ENCODE results near the gene MTO1. TPM values are rescaled to one million over a fixed set of nuclear protein-coding genes. Genes with fewer than 3 reads are reported as not detected.
"Not testable (repeated sequence)": the region's sequence is repeated elsewhere in the genome, so short reads cannot be mapped to it uniquely, and the experiment has no call there.

MTO1 gene
- total RNA-seq, 1 experiment from 2014 or later = 31.0 TPM

GRCh38 chr6:73521351-73521985 lies 59.9 kb downstream of the MTO1 start:
- no peak for DNase-seq (ENCODE audit: low spot score)
- in situ Hi-C loops (cut with HindIII; ENCODE audit: low sequenced_read_pairs) = no loop called here

GRCh38 chr6:73523434-73524123 lies 62.0 kb downstream of the MTO1 start:
- in situ Hi-C loops (cut with HindIII; ENCODE audit: low sequenced_read_pairs) = no loop called here
- no peak for DNase-seq (ENCODE audit: low spot score)

GRCh38 chr6:73525546-73526330 lies 64.2 kb downstream of the MTO1 start:
- in situ Hi-C loops (cut with HindIII; ENCODE audit: low sequenced_read_pairs) = no loop called here
- DNase-seq (ENCODE audit: low spot score) = no peak

GRCh38 chr6:73528897-73529296 lies 67.4 kb downstream of the MTO1 start:
- in situ Hi-C loops (cut with HindIII; ENCODE audit: low sequenced_read_pairs) = no loop called here

GRCh38 chr6:73532293-73532692 lies 70.8 kb downstream of the MTO1 start:
- in situ Hi-C loops (cut with HindIII; ENCODE audit: low sequenced_read_pairs) = no loop called here
- no peak for DNase-seq (ENCODE audit: low spot score)

More at GRCh38 chr6:73528897-73529296, 67.4 kb downstream of the MTO1 start:
- no peak for DNase-seq (ENCODE audit: low spot score)

- DNase-seq (ENCODE audit: low spot score) = no peak
These were observed 73.1 kb downstream of the MTO1 start for GRCh38 chr6:73534628-73535027.

GRCh38 chr6:73537677-73538076 lies 76.1 kb downstream of the MTO1 start:
- no peak for DNase-seq (ENCODE audit: low spot score)
- in situ Hi-C loops (cut with HindIII; ENCODE audit: low sequenced_read_pairs) = no loop called here

More at GRCh38 chr6:73534628-73535027, 73.1 kb downstream of the MTO1 start:
- in situ Hi-C loops (cut with HindIII; ENCODE audit: low sequenced_read_pairs) = no loop called here

- in situ Hi-C loops (cut with HindIII; ENCODE audit: low sequenced_read_pairs) = no loop called here
These were observed 76.7 kb downstream of the MTO1 start for GRCh38 chr6:73538116-73538779.

GRCh38 chr6:73542481-73542880 lies 80.9 kb downstream of the MTO1 start:
- DNase-seq (ENCODE audit: low spot score); in situ Hi-C loops (cut with HindIII; ENCODE audit: low sequenced_read_pairs): not testable (repeated sequence)

More at GRCh38 chr6:73538116-73538779, 76.7 kb downstream of the MTO1 start:
- DNase-seq (ENCODE audit: low spot score) = no peak

- in situ Hi-C loops (cut with HindIII; ENCODE audit: low sequenced_read_pairs) = no loop called here
- DNase-seq (ENCODE audit: low spot score) = no peak
These were observed 81.4 kb downstream of the MTO1 start for GRCh38 chr6:73542891-73543290.

GRCh38 chr6:73547036-73547435 lies 85.5 kb downstream of the MTO1 start:
- no peak for DNase-seq (ENCODE audit: low spot score)

GRCh38 chr6:73548458-73549446 lies 87.2 kb downstream of the MTO1 start:
- no peak for DNase-seq (ENCODE audit: low spot score)
- in situ Hi-C loops (cut with HindIII; ENCODE audit: low sequenced_read_pairs) = no loop called here

More at GRCh38 chr6:73547036-73547435, 85.5 kb downstream of the MTO1 start:
- in situ Hi-C loops (cut with HindIII; ENCODE audit: low sequenced_read_pairs) = no loop called here

- DNase-seq (ENCODE audit: low spot score); in situ Hi-C loops (cut with HindIII; ENCODE audit: low sequenced_read_pairs): not testable (repeated sequence)
These were observed 89.6 kb downstream of the MTO1 start for GRCh38 chr6:73551115-73551514.

- in situ Hi-C loops (cut with HindIII; ENCODE audit: low sequenced_read_pairs); DNase-seq (ENCODE audit: low spot score): not testable (repeated sequence)
These were observed 93.9 kb downstream of the MTO1 start for GRCh38 chr6:73555380-73555949.

- DNase-seq (ENCODE audit: low spot score) = no peak
- in situ Hi-C loops (cut with HindIII; ENCODE audit: low sequenced_read_pairs) = no loop called here
These were observed 95.3 kb downstream of the MTO1 start for GRCh38 chr6:73556836-73557235.
